ENCODE results near the gene DNAAF1. TPM values are rescaled to one million over a fixed set of nuclear protein-coding genes. Genes with fewer than 3 reads are reported as not detected.

The DNAAF1 gene
- total RNA-seq, 4 donors from 2014 or later = not detected

DNA sequence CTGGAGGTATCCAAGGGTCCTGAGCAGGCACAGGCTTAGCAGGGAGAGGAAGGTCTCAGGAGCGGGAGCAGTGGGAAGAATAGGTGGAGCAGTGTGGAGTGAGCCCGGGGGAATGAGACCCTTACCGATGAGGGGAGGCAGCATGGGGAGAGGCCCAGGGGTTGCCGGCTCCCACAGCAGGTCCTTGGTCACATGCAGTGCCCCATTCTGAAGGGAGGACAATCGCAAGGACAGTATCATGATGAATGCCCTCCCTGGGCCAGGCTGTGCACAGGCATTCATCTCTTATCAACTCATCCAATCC, 38.4 kb downstream of the DNAAF1 start:
- in situ Hi-C loops (cut with MboI; ENCODE audit: low pct_ligation_motif_present in 1 of 4, low pct_unique_long_range_greater_than_20kb in 1 of 4, low sequenced_read_pairs in 3 of 4) (loop anchor here in 3 of 4 donors (10.0 to 25.0 kb wide), 3 partner anchors 89 to 371 kb away; partner anchors contain the start of genes HSBP1 (in 1 of the 3), NECAB2 (in 1 of the 3) and OSGIN1 (in 1 of the 3)), intact Hi-C loops (cut with DNase I; ENCODE audit: low total_unique reads) (no loop called here)
- TF ChIP-seq POLR2A (IDR thresholded peaks at IDR 0.05) (no peak), EP300 (IDR thresholded peaks at IDR 0.05; ENCODE audit: low read depth) (no peak), POLR2AphosphoS5 (IDR thresholded peaks at IDR 0.05) (no peak)
- TF ChIP-seq, protein P1, sequence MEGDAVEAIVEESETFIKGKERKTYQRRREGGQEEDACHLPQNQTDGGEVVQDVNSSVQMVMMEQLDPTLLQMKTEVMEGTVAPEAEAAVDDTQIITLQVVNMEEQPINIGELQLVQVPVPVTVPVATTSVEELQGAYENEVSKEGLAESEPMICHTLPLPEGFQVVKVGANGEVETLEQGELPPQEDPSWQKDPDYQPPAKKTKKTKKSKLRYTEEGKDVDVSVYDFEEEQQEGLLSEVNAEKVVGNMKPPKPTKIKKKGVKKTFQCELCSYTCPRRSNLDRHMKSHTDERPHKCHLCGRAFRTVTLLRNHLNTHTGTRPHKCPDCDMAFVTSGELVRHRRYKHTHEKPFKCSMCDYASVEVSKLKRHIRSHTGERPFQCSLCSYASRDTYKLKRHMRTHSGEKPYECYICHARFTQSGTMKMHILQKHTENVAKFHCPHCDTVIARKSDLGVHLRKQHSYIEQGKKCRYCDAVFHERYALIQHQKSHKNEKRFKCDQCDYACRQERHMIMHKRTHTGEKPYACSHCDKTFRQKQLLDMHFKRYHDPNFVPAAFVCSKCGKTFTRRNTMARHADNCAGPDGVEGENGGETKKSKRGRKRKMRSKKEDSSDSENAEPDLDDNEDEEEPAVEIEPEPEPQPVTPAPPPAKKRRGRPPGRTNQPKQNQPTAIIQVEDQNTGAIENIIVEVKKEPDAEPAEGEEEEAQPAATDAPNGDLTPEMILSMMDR (IDR thresholded peaks at IDR 0.05) = no peak
- Histone ChIP-seq H3K27ac (no peak overlapping the region), H3K4me1 (peaks cover 5 to 12% (median 8%) of the 10 kb centered on the region in 4 donors), H3K9me3 (no peaks in the 10 kb centered on the region), H3K27me3 (no peaks in the 10 kb centered on the region), H3K4me3 (no peak overlapping the region), H3K36me3 (peaks cover 0 to 5% (median 2%) of the 10 kb centered on the region in 4 donors)
- DNase-seq = no peak
- WGBS, 2 donors (ENCODE audit: low coverage in 1 of 2) = 93 to 96% methylated on average over 3 to 5 of the region's 5 CpGs

DNA sequence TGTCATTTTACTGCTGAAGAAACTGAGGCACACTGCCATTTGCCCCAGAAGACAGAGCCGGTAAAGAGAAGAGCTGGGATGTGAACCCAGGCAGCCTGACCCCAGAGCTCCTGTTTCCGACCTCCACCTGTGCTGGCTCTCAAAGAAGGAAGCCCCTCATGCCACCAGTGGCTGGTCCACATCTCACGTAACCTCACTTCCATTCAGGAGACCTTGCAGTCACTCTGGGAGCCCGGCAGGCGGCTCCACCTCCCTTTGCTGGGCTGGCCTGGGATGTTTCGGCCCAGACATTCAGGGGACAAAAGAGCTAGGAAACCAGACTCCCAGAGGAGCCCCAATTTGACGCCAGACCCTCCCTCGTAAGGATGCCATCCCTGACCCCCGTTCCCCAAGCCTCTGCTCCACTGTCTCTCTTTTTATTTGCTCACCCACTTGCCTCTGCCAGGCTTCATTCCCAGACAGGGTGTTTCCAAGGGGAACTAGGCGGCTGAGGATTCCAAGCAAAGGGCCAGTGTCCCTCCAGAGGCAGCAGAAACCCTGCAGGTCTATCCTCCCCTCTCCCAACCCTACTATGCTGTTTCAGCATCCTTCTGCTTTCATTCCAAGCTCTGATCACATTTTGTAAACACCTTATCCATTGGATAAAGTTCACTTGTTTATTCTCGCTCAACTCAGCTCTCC, 38.9 kb downstream of the DNAAF1 start:
- TF ChIP-seq EP300 (IDR thresholded peaks at IDR 0.05; ENCODE audit: low read depth) (no peak), POLR2A (IDR thresholded peaks at IDR 0.05) (no peak), POLR2AphosphoS5 (IDR thresholded peaks at IDR 0.05) (no peak)
- TF ChIP-seq, protein P1 (IDR thresholded peaks at IDR 0.05) = peak in 1 of 5 experiments; percentile 5
- in situ Hi-C loops (cut with MboI; ENCODE audit: low pct_ligation_motif_present in 1 of 4, low pct_unique_long_range_greater_than_20kb in 1 of 4, low sequenced_read_pairs in 3 of 4) = loop anchor here in 3 of 4 donors (10.0 to 25.0 kb wide), 3 partner anchors 89 to 372 kb away; partner anchors contain the start of genes HSBP1 (in 1 of the 3), NECAB2 (in 1 of the 3) and OSGIN1 (in 1 of the 3)
- no peaks in the 10 kb centered on the region for H3K9me3 ChIP-seq
- H3K27me3 ChIP-seq = no peaks in the 10 kb centered on the region
- H3K4me3 ChIP-seq = no peak overlapping the region
- peaks cover 5 to 12% (median 8%) of the 10 kb centered on the region in 4 donors for H3K4me1 ChIP-seq
- intact Hi-C loops (cut with DNase I; ENCODE audit: low total_unique reads) = no loop called here
- peaks cover 0 to 5% (median 2%) of the 10 kb centered on the region in 4 donors for H3K36me3 ChIP-seq
- H3K27ac ChIP-seq = peak overlapping the region in 1 of 4 donors; percentile 22
- 69 to 88% methylated on average over 2 to 11 of the region's 11 CpGs for WGBS, 2 donors (ENCODE audit: low coverage in 1 of 2)
- no peak for DNase-seq

DNA sequence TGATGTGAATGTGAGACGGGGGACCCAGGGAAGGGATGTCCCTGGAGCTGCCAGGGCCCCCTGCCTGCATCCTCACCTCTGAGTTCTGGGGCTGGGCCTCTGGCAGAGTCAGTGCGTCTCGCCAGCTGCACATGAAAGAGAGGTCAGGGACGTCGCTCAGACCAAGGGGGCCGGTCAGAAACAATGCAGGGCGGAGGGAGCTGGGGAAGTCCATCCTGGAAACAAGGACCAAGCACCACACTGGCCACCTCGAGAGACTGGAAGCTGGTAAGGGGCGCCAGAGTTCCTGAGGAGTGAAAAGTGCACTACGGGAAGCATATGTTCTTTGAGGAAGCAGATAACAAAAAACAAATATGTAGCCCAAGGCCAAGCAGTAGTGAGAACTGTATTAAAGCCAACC, 39.7 kb downstream of the DNAAF1 start:
- Histone ChIP-seq H3K27ac (peak overlapping the region in 1 of 4 donors; percentile 22), H3K9me3 (no peaks in the 10 kb centered on the region), H3K36me3 (peaks cover 0 to 5% (median 0%) of the 10 kb centered on the region in 4 donors), H3K4me1 (peaks cover 5 to 12% (median 8%) of the 10 kb centered on the region in 4 donors), H3K27me3 (no peaks in the 10 kb centered on the region), H3K4me3 (no peak overlapping the region)
- no peak for DNase-seq
- TF ChIP-seq, protein P1 (IDR thresholded peaks at IDR 0.05) = no peak
- no peak for TF ChIP-seq POLR2AphosphoS5 (IDR thresholded peaks at IDR 0.05)
- TF ChIP-seq POLR2A (IDR thresholded peaks at IDR 0.05) = no peak
- TF ChIP-seq EP300 (IDR thresholded peaks at IDR 0.05; ENCODE audit: low read depth) = no peak
- intact Hi-C loops (cut with DNase I; ENCODE audit: low total_unique reads) = no loop called here
- in situ Hi-C loops (cut with MboI; ENCODE audit: low pct_ligation_motif_present in 1 of 4, low pct_unique_long_range_greater_than_20kb in 1 of 4, low sequenced_read_pairs in 3 of 4) = loop anchor here in 3 of 4 donors (10.0 to 25.0 kb wide), 3 partner anchors 90 to 372 kb away; partner anchors contain the start of genes HSBP1 (in 1 of the 3), NECAB2 (in 1 of the 3) and OSGIN1 (in 1 of the 3)
- 95% methylated on average over 10 of the region's 10 CpGs; no CpG with 5 or more reads in 1 of the 2 donors for WGBS, 2 donors (ENCODE audit: low coverage in 1 of 2)

DNA sequence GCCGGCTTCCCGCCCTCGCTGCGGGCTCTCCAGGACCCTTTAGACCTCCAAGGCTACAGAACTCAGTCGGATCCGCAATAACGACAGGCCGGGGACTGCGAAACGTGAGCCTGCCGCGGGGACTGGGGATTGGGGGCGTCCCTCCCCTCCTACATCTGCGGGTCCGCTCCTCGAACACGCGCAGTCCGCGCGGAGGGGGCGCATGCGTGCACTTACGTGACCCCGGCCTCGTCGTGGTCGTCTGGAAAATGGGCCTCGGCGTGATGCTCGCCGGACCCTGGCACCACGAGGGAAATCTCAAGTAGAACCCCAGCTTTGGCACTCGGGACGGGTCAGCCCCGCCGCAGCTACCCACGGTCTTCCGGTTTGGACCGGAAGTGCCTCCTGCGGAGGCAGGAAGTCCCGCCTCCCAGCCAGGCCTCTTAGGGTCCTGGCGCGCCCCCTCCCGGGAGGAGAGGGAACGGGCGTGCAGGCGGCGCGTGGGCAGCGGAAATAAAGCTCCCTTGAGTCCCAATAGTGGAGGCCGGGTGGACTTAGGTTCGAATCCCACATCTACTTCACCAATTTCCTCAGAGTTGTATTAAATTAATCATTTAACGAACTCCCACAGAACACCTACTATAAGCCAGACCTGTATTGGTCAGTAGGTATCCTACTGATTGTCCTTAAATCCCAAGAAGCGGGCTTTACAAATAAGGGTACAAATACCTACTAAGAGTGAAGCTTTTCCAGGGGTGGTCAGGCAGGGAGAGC, 41.8 kb downstream of the DNAAF1 start, which contains the start of gene TAF1C:
TAF1C (minus strand) TSS at position 373 of the 753 bp plus-strand sequence. CDS start 2,069 bp downstream, outside the sequence.
- Histone ChIP-seq H3K4me3 (peak within 1 kb of the TSS; percentile 65 to 97 (median 88)), H3K4me1 (peaks cover 5 to 12% (median 8%) of the 10 kb centered on the region in 4 donors), H3K27me3 (no peaks in the 10 kb centered on the region), H3K27ac (peak within 1 kb of the TSS; percentile 75 to 82 (median 80)), H3K9me3 (no peaks in the 10 kb centered on the region), H3K36me3 (peaks cover 0 to 5% (median 0%) of the 10 kb centered on the region in 4 donors)
- in situ Hi-C loops (cut with MboI; ENCODE audit: low pct_ligation_motif_present in 1 of 4, low pct_unique_long_range_greater_than_20kb in 1 of 4, low sequenced_read_pairs in 3 of 4) = loop anchor here in 3 of 4 donors (10.0 to 25.0 kb wide), 3 partner anchors 92 to 375 kb away; partner anchors contain the start of genes HSBP1 (in 1 of the 3), NECAB2 (in 1 of the 3) and OSGIN1 (in 1 of the 3)
- peak; percentile 43 for TF ChIP-seq POLR2A (IDR thresholded peaks at IDR 0.05)
- TF ChIP-seq EP300 (IDR thresholded peaks at IDR 0.05; ENCODE audit: low read depth) = no peak
- TF ChIP-seq POLR2AphosphoS5 (IDR thresholded peaks at IDR 0.05) = peak; percentile 43 to 75 (median 72)
- TF ChIP-seq, protein P1 (IDR thresholded peaks at IDR 0.05) = peak; percentile 93 to 97 (median 97)
- peak; percentile 95 for DNase-seq
- 4% methylated on average over 28 of the region's 55 CpGs; no CpG with 5 or more reads in 1 of the 2 donors for WGBS, 2 donors (ENCODE audit: low coverage in 1 of 2)
- intact Hi-C loops (cut with DNase I; ENCODE audit: low total_unique reads) = no loop called here

Measured in transverse colon (tissue), 4 donors.